Mononuclear cell (primary cell): ENCODE data around the gene TRAPPC3. TPM values are rescaled to one million over a fixed set of nuclear protein-coding genes. Genes with fewer than 3 reads are reported as not detected.

ENCODE experiments used
- H3K27me3 ChIP-seq: 2 replicates; pipeline ENCODE4 v1.6.0; 2011; ENCODE audit warnings: low read length, control low read depth; ENCODE audit not compliant: insufficient read depth
- H3K4me1 ChIP-seq: 2 replicates; pipeline ENCODE4 v1.5.1; 2011; ENCODE audit warnings: mild to moderate bottlenecking, low read length, control low read depth; ENCODE audit not compliant: insufficient read depth
- H3K4me3 ChIP-seq: 2 replicates; pipeline ENCODE4 v1.5.1; 2011; ENCODE audit warnings: mild to moderate bottlenecking, low read length, moderate library complexity
- H3K9me3 ChIP-seq: 2 replicates; pipeline ENCODE4 v1.5.1; 2011; ENCODE audit warnings: low read depth, mild to moderate bottlenecking, control low read depth, low read length
- total RNA-seq: library from RNA; depleted of rRNA; stranded (reverse); fragments of >200 nt; gene quantifications from one replicate; pipeline ENCODE4 v1.2.3, GENCODE V29; 2012

The TRAPPC3 gene
- total RNA-seq, 1 donor, result 25.9 TPM

- no peaks in the 10 kb centered on the region for H3K27me3 ChIP-seq
- H3K4me1 ChIP-seq, result peaks cover 23% of the 10 kb centered on the region
- H3K4me3 ChIP-seq, result no peak overlapping the region
Observed at GRCh38 chr1:36111151-36111550, 38.1 kb downstream of the TRAPPC3 start.

GRCh38 chr1:36109041-36109679 is 40.1 kb downstream of the TRAPPC3 start:
- no peaks in the 10 kb centered on the region for H3K27me3 ChIP-seq
- H3K4me3 ChIP-seq, result no peak overlapping the region
- H3K9me3 ChIP-seq, result no peaks in the 10 kb centered on the region
- peaks cover 14% of the 10 kb centered on the region for H3K4me1 ChIP-seq

More at GRCh38 chr1:36111151-36111550, 38.1 kb downstream of the TRAPPC3 start:
- H3K9me3 ChIP-seq, result no peaks in the 10 kb centered on the region

GRCh38 chr1:36108314-36108713 is 41.0 kb downstream of the TRAPPC3 start:
- Histone ChIP-seq H3K4me1 (peaks cover 14% of the 10 kb centered on the region), H3K9me3 (no peaks in the 10 kb centered on the region), H3K27me3 (no peaks in the 10 kb centered on the region), H3K4me3 (no peak overlapping the region)

GRCh38 chr1:36107394-36107793 is 41.9 kb downstream of the TRAPPC3 start:
- Histone ChIP-seq H3K27me3 (no peaks in the 10 kb centered on the region), H3K9me3 (no peaks in the 10 kb centered on the region), H3K4me3 (no peak overlapping the region), H3K4me1 (peaks cover 14% of the 10 kb centered on the region)

GRCh38 chr1:36106269-36106668 is 43.0 kb downstream of the TRAPPC3 start:
- H3K9me3 ChIP-seq, result no peaks in the 10 kb centered on the region
- H3K4me3 ChIP-seq, result no peak overlapping the region
- no peaks in the 10 kb centered on the region for H3K27me3 ChIP-seq
- peaks cover 14% of the 10 kb centered on the region for H3K4me1 ChIP-seq

GRCh38 chr1:36101546-36101945 is 47.7 kb downstream of the TRAPPC3 start:
- Histone ChIP-seq H3K27me3 (no peaks in the 10 kb centered on the region), H3K9me3 (no peaks in the 10 kb centered on the region), H3K4me1 (peaks cover 4% of the 10 kb centered on the region), H3K4me3 (no peak overlapping the region)

- no peaks in the 10 kb centered on the region for H3K9me3 ChIP-seq
- H3K4me3 ChIP-seq, result no peak overlapping the region
- no peaks in the 10 kb centered on the region for H3K27me3 ChIP-seq
- H3K4me1 ChIP-seq, result peaks cover 15% of the 10 kb centered on the region
Observed at GRCh38 chr1:36100376-36100775, 48.9 kb downstream of the TRAPPC3 start.

GRCh38 chr1:36099681-36100341 is 49.5 kb downstream of the TRAPPC3 start:
- H3K4me3 ChIP-seq, result no peak overlapping the region
- no peaks in the 10 kb centered on the region for H3K27me3 ChIP-seq
- H3K4me1 ChIP-seq, result peaks cover 21% of the 10 kb centered on the region
- no peaks in the 10 kb centered on the region for H3K9me3 ChIP-seq

- Histone ChIP-seq H3K9me3 (no peaks in the 10 kb centered on the region), H3K27me3 (no peaks in the 10 kb centered on the region), H3K4me1 (peaks cover 24% of the 10 kb centered on the region), H3K4me3 (no peak overlapping the region)
Observed at GRCh38 chr1:36098650-36099365, 50.5 kb downstream of the TRAPPC3 start.

GRCh38 chr1:36097693-36098585 is 51.3 kb downstream of the TRAPPC3 start:
- no peak overlapping the region for H3K4me3 ChIP-seq

GRCh38 chr1:36096500-36097432 is 52.5 kb downstream of the TRAPPC3 start:
- peaks cover 24% of the 10 kb centered on the region for H3K4me1 ChIP-seq
- no peaks in the 10 kb centered on the region for H3K27me3 ChIP-seq
- H3K9me3 ChIP-seq, result no peaks in the 10 kb centered on the region
- no peak overlapping the region for H3K4me3 ChIP-seq

More at GRCh38 chr1:36097693-36098585, 51.3 kb downstream of the TRAPPC3 start:
- Histone ChIP-seq H3K4me1 (peaks cover 24% of the 10 kb centered on the region), H3K9me3 (no peaks in the 10 kb centered on the region), H3K27me3 (no peaks in the 10 kb centered on the region)

GRCh38 chr1:36095760-36096405 is 53.4 kb downstream of the TRAPPC3 start:
- Histone ChIP-seq H3K4me3 (no peak overlapping the region), H3K4me1 (peaks cover 29% of the 10 kb centered on the region), H3K9me3 (no peaks in the 10 kb centered on the region), H3K27me3 (no peaks in the 10 kb centered on the region)

GRCh38 chr1:36094621-36095061 is 54.6 kb downstream of the TRAPPC3 start:
- H3K4me1 ChIP-seq, result peaks cover 37% of the 10 kb centered on the region
- no peak overlapping the region for H3K4me3 ChIP-seq
- no peaks in the 10 kb centered on the region for H3K27me3 ChIP-seq
- H3K9me3 ChIP-seq, result no peaks in the 10 kb centered on the region
